ENCODE measurements around the gene KIF21A. TPM values are rescaled to one million over a fixed set of nuclear protein-coding genes. Genes with fewer than 3 reads are reported as not detected.

KIF21A gene
- total RNA-seq, 4 donors from 2014 or later, result 28.4 to 36.4 (median 33.1) TPM

DNA sequence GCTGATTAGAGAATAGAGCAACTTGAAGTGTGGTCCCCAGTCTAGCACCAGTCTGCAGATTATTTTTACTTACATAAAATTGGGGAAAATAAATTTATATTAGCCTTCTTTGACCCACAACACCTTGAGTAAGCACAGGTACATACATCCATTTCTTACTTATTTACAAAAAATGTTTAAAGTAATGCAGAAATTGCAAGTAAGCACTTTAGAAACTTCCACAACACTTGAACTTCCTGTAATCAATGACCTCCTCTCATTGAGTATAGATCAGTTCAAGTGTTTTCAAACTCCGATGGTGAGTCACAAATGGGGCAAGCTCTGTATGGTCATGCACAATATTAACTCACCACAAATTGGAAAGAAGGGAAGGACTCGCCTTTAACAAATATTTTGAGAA, 83.3 kb downstream of the KIF21A start:
- Histone ChIP-seq H3K4me3 (no peak overlapping the region), H3K4me1 (no peaks in the 10 kb centered on the region), H3K36me3 (peaks cover 0 to 8% of the 10 kb centered on the region in 2 donors), H3K27ac (no peak overlapping the region), H3K27me3 (no peaks in the 10 kb centered on the region), H3K9me3 (no peaks in the 10 kb centered on the region)
- no peak for ATAC-seq
- TF ChIP-seq, protein P1, sequence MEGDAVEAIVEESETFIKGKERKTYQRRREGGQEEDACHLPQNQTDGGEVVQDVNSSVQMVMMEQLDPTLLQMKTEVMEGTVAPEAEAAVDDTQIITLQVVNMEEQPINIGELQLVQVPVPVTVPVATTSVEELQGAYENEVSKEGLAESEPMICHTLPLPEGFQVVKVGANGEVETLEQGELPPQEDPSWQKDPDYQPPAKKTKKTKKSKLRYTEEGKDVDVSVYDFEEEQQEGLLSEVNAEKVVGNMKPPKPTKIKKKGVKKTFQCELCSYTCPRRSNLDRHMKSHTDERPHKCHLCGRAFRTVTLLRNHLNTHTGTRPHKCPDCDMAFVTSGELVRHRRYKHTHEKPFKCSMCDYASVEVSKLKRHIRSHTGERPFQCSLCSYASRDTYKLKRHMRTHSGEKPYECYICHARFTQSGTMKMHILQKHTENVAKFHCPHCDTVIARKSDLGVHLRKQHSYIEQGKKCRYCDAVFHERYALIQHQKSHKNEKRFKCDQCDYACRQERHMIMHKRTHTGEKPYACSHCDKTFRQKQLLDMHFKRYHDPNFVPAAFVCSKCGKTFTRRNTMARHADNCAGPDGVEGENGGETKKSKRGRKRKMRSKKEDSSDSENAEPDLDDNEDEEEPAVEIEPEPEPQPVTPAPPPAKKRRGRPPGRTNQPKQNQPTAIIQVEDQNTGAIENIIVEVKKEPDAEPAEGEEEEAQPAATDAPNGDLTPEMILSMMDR (IDR thresholded peaks at IDR 0.05 in 4 of 5, conservative IDR thresholded peaks at IDR 0.05 in 1 of 5), result no peak
- TF ChIP-seq POLR2A (IDR thresholded peaks at IDR 0.05), result no peak
- no peak for DNase-seq
- in situ Hi-C loops (cut with MboI; ENCODE audit: low sequenced_read_pairs in 4 of 4) (no loop called here), intact Hi-C loops (cut with DNase I; ENCODE audit: low total_unique reads) (no loop called here)

DNA sequence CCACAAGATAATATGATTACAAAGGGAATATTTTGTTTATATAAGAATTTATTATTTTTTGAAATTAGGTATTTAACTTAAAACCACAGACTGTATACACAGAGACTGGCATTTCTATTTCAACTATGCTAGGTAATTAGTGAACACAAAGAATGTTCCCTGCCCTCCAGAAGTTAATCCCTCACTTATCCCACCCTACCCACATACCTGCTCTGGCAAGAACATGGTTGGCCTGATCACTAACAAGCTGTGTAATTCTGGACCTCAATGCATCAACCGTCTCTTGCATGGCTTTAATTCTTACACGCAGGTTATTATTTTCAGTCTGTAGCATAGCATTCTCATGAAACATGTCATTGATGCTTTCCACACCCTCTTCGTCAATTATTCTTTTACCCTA, 85.9 kb downstream of the KIF21A start:
- H3K9me3 ChIP-seq, result no peaks in the 10 kb centered on the region
- H3K4me1 ChIP-seq, result no peaks in the 10 kb centered on the region
- no peak for TF ChIP-seq POLR2A (IDR thresholded peaks at IDR 0.05)
- TF ChIP-seq, protein P1 (IDR thresholded peaks at IDR 0.05 in 4 of 5, conservative IDR thresholded peaks at IDR 0.05 in 1 of 5), result no peak
- DNase-seq (no peak), ATAC-seq (no peak)
- in situ Hi-C loops (cut with MboI; ENCODE audit: low sequenced_read_pairs in 4 of 4), result no loop called here
- peaks cover 0 to 7% of the 10 kb centered on the region in 2 donors for H3K36me3 ChIP-seq
- H3K27ac ChIP-seq, result no peak overlapping the region
- no peaks in the 10 kb centered on the region for H3K27me3 ChIP-seq
- H3K4me3 ChIP-seq, result no peak overlapping the region
- intact Hi-C loops (cut with DNase I; ENCODE audit: low total_unique reads), result no loop called here

DNA sequence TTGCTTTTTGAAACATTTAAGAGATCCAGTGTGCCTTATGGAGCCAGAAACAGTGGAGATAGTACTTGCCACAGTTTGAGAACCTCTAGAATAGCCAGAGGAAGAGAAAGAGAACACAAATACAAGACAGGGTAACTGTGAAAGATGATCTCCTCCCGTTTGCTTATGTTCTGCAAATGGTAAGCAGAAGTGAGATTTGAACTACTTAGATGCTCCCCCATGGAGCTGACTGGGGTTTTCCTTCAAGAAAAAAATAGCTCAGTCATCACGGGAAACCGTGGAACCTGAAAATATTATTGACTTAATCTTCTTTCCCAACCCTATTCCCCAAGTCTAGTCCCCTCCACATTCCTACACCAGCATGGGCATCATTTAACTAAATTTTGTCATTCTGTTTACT, 87.1 kb downstream of the KIF21A start:
- intact Hi-C loops (cut with DNase I; ENCODE audit: low total_unique reads) (no loop called here), in situ Hi-C loops (cut with MboI; ENCODE audit: low sequenced_read_pairs in 4 of 4) (no loop called here)
- Histone ChIP-seq H3K36me3 (peaks cover 0 to 17% of the 10 kb centered on the region in 2 donors), H3K4me3 (no peak overlapping the region), H3K27ac (no peak overlapping the region), H3K4me1 (no peaks in the 10 kb centered on the region), H3K9me3 (no peaks in the 10 kb centered on the region), H3K27me3 (no peaks in the 10 kb centered on the region)
- DNase-seq, result no peak
- no peak for ATAC-seq
- TF ChIP-seq POLR2A (IDR thresholded peaks at IDR 0.05), result no peak
- TF ChIP-seq, protein P1 (IDR thresholded peaks at IDR 0.05 in 4 of 5, conservative IDR thresholded peaks at IDR 0.05 in 1 of 5), result no peak

DNA sequence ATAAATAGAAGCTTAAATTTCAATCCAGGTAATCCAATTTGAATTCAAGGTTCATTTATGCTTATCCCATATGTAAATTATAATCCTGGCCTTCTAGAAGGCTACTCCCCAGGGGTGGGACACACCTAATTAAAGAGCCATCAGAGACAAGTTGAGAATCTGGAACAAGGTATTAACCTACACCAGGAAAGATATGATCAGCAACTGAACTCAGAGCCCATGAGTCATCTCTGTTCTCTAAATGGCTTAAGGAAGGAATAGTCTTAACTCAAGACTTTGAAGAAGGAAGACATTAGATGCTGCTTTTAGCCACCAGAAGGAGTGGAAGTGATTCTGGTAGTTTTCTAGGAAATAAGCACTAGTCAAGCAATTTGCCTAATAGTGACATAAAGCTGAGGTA, 88.0 kb downstream of the KIF21A start:
- in situ Hi-C loops (cut with MboI; ENCODE audit: low sequenced_read_pairs in 4 of 4) (no loop called here), intact Hi-C loops (cut with DNase I; ENCODE audit: low total_unique reads) (no loop called here)
- Histone ChIP-seq H3K27me3 (no peaks in the 10 kb centered on the region), H3K27ac (no peak overlapping the region), H3K36me3 (peaks cover 0 to 22% of the 10 kb centered on the region in 2 donors), H3K9me3 (no peaks in the 10 kb centered on the region), H3K4me1 (no peaks in the 10 kb centered on the region), H3K4me3 (no peak overlapping the region)
- DNase-seq (no peak), ATAC-seq (no peak)
- TF ChIP-seq POLR2A (IDR thresholded peaks at IDR 0.05), result no peak
- TF ChIP-seq, protein P1 (IDR thresholded peaks at IDR 0.05 in 4 of 5, conservative IDR thresholded peaks at IDR 0.05 in 1 of 5), result no peak

DNA sequence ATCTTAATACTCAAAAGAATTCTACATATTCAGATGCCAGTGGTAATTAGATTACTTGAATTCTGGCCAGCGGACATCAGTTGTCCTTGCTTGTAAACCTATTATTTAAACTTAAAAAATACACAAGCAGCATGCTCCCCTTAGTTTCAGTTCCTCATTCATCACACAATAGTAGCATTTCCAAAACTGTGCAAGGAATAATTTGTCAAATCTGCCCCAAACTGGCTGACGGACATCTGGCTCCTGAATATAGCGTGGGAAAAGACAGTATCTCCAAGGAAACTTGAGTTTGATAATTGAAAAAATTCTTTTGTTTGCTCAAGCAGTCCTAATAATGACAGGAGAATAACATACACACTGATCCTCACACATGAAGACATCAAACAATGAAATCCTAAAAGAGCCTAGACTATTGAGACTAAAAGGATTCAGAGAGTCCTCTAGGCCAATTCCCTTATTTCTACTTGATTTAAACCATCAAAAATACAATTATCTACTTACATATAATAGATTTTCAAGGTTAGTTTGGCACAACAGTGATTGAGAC, 90.4 kb downstream of the KIF21A start:
- ATAC-seq (no peak), DNase-seq (no peak)
- H3K27ac ChIP-seq, result no peak overlapping the region
- peaks cover 0 to 3% of the 10 kb centered on the region in 2 donors for H3K4me1 ChIP-seq
- intact Hi-C loops (cut with DNase I; ENCODE audit: low total_unique reads), result no loop called here
- in situ Hi-C loops (cut with MboI; ENCODE audit: low sequenced_read_pairs in 4 of 4), result no loop called here
- H3K36me3 ChIP-seq, result peaks cover 0 to 22% of the 10 kb centered on the region in 2 donors
- TF ChIP-seq POLR2A (IDR thresholded peaks at IDR 0.05), result no peak
- TF ChIP-seq, protein P1 (IDR thresholded peaks at IDR 0.05 in 4 of 5, conservative IDR thresholded peaks at IDR 0.05 in 1 of 5), result no peak
- no peaks in the 10 kb centered on the region for H3K27me3 ChIP-seq
- no peaks in the 10 kb centered on the region for H3K9me3 ChIP-seq
- no peak overlapping the region for H3K4me3 ChIP-seq
